ENCODE measurements around the gene INF2. TPM values are rescaled to one million over a fixed set of nuclear protein-coding genes. Genes with fewer than 3 reads are reported as not detected.

INF2 gene
- total RNA-seq, 4 donors from 2014 or later, result 36.7 to 43.6 (median 37.8) TPM

DNA sequence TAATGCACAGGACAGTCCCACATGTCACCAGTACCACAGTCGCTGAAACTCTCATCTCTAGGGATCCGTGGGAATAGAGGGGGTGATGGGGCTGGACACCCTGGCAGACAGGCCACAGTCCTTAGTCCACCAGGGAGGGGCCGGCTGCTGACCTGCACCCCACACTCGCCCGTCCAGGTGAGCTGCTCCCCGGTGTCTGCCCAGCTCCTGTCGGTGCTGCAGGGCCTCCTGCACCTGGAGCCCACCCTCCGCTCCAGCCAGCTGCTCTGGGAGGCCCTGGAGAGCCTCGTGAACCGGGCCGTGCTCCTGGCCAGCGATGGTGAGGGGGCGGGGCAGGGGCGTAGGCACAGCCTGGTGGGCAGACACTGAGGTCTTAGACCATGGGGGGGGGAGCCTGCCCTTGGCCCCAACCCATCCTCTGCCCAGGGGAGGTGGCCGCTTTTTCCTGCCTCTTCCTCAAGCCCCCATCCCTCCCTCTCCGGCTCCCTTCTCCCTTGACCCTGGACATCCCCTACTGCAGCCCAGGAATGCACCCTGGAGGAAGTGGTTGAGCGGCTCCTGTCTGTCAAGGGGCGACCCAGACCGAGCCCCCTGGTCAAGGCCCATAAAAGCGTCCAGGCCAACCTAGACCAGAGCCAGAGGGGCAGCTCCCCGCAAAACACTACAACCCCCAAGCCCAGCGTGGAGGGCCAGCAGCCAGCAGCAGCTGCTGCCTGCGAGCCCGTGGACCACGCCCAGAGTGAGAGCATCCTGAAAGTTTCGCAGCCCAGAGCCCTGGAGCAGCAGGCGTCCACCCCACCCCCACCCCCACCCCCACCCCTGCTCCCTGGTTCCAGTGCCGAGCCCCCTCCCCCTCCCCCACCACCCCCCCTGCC, 17.6 kb downstream of the INF2 start:
- H3K27me3 ChIP-seq, result no peaks in the 10 kb centered on the region
- peaks cover 23 to 77% (median 42%) of the 10 kb centered on the region in 3 donors for H3K36me3 ChIP-seq
- H3K9me3 ChIP-seq, result no peaks in the 10 kb centered on the region
- no peak for TF ChIP-seq POLR2A (IDR thresholded peaks at IDR 0.05)
- H3K27ac ChIP-seq, result no peak overlapping the region
- DNase-seq, result no peak
- no peak overlapping the region for H3K4me3 ChIP-seq
- 47 to 73% methylated on average over 2 to 8 of the region's 28 CpGs for WGBS, 2 donors
- H3K4me1 ChIP-seq, result peaks cover 0 to 25% (median 0%) of the 10 kb centered on the region in 3 donors
- intact Hi-C loops (cut with DNase I), result no loop called here

DNA sequence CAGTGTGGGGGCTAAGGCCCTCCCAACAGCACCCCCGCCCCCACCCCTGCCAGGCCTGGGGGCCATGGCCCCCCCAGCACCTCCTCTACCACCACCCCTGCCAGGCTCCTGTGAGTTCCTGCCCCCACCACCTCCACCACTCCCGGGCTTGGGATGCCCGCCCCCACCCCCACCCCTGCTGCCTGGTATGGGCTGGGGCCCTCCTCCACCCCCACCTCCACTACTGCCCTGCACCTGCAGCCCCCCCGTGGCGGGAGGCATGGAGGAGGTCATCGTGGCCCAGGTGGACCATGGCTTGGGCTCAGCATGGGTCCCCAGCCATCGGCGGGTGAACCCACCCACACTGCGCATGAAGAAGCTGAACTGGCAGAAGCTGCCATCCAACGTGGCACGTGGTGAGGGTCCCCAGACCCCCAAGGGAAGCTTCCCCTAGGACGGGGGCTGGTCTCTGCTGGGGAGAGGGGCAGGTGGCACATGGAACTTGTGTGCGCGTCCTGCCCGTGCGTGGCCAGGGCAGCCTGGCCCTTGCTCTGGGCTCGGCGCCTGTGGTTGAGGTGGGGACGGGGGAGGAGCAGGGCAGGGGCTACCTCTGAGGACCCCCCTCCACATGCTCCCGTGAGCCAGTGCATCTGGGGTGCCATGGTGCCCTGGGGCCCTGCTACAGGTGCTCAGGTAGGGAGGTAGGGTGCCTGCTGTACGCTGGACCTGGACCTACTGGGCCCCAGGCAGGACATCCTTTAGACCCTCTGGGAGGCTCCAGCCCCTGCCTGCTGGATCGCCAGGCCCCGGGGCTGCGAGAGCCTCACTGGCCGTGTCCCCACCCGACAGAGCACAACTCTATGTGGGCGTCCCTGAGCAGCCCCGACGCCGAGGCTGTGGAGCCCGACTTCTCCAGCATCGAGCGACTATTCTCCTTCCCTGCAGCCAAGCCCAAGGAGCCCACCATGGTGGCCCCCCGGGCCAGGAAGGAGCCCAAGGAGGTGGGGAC, 18.5 kb downstream of the INF2 start:
- H3K36me3 ChIP-seq, result peaks cover 23 to 77% (median 48%) of the 10 kb centered on the region in 3 donors
- intact Hi-C loops (cut with DNase I), result no loop called here
- TF ChIP-seq, protein P1, sequence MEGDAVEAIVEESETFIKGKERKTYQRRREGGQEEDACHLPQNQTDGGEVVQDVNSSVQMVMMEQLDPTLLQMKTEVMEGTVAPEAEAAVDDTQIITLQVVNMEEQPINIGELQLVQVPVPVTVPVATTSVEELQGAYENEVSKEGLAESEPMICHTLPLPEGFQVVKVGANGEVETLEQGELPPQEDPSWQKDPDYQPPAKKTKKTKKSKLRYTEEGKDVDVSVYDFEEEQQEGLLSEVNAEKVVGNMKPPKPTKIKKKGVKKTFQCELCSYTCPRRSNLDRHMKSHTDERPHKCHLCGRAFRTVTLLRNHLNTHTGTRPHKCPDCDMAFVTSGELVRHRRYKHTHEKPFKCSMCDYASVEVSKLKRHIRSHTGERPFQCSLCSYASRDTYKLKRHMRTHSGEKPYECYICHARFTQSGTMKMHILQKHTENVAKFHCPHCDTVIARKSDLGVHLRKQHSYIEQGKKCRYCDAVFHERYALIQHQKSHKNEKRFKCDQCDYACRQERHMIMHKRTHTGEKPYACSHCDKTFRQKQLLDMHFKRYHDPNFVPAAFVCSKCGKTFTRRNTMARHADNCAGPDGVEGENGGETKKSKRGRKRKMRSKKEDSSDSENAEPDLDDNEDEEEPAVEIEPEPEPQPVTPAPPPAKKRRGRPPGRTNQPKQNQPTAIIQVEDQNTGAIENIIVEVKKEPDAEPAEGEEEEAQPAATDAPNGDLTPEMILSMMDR (IDR thresholded peaks at IDR 0.05), result no peak
- no peak for TF ChIP-seq POLR2A (IDR thresholded peaks at IDR 0.05)

DNA sequence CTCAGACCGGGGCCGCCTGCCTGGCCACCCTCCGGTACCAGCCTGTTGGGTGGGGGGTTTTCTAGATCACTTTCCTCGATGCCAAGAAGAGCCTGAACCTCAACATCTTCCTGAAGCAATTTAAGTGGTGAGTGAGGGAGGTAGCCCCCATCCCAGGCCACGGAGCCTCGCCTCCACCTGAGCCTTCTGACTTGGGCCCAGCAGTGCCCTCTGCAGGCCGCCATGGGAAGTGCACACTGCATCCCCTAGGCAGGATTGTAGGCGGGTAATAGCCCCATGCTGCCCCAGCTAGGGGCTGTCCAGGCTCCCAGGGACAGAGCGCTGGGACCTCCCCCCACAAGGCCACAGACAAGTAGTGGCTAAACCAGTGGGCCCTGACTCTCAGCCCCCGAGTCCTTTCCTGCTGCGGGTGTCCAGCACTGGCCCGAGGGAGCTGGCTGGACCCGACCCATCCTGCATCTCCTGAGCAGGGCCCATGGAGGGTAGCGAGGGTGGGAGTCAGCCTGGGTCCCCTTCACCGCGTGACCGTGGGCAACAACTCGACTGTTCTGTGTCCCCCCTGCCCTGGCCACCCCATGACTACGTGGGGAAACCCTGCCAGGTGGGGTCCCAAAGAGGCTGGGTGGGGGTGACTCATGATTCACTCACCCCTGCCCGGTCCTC, 19.3 kb downstream of the INF2 start:
- H3K36me3 ChIP-seq, result peaks cover 20 to 77% (median 48%) of the 10 kb centered on the region in 3 donors
- intact Hi-C loops (cut with DNase I), result no loop called here
- no peaks in the 10 kb centered on the region for H3K9me3 ChIP-seq
- 54% methylated on average over 7 of the region's 20 CpGs; no CpG with 5 or more reads in 1 of the 2 donors for WGBS, 2 donors
- no peak for DNase-seq
- peaks cover 0 to 22% (median 0%) of the 10 kb centered on the region in 3 donors for H3K4me1 ChIP-seq
- H3K27ac ChIP-seq, result no peak overlapping the region
- no peaks in the 10 kb centered on the region for H3K27me3 ChIP-seq
- no peak overlapping the region for H3K4me3 ChIP-seq
- no peak for TF ChIP-seq POLR2A (IDR thresholded peaks at IDR 0.05)
- TF ChIP-seq, protein P1 (IDR thresholded peaks at IDR 0.05), result peak; percentile 94 to 99 (median 96)

More for the DNA sequence above, 18.5 kb downstream of the INF2 start:
- Histone ChIP-seq H3K27me3 (no peaks in the 10 kb centered on the region), H3K4me3 (no peak overlapping the region), H3K9me3 (no peaks in the 10 kb centered on the region), H3K27ac (no peak overlapping the region), H3K4me1 (peaks cover 0 to 22% (median 0%) of the 10 kb centered on the region in 3 donors)
- WGBS, 2 donors, result 27 to 96% methylated on average over 4 to 7 of the region's 34 CpGs
- no peak for DNase-seq

DNA sequence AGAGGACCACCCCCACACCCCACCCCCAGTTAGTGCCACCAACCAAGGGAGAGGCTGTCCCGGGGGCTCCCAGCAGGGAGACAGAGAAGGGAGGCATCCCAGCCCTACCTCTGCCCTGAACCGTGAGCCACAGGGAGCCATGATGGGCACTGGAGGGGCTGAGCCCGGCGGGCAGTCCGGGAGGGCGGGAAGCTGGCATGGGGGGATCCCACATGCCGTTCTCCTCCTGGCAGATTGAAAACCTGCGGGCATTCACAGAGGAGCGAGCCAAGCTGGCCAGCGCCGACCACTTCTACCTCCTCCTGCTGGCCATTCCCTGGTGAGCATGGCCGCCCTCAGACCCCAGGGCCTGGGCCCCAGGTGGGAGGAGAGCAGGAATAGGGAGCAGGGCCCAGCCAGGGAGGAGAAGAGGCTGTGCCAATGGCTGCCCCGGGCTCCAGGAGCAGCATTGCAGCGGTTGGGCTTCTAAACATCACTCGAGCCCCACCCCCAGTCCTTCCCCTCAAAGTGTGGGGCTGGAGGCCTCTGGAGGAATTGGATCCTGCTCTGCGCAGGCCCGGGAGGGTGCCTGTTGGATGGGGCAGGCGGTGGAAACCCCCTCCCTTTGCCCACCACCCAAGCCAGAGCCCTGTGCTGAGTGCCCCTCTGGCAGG, 20.1 kb downstream of the INF2 start:
- Histone ChIP-seq H3K9me3 (no peaks in the 10 kb centered on the region), H3K27ac (no peak overlapping the region), H3K4me1 (peaks cover 0 to 22% (median 0%) of the 10 kb centered on the region in 3 donors), H3K4me3 (no peak overlapping the region), H3K36me3 (peaks cover 22 to 77% (median 48%) of the 10 kb centered on the region in 3 donors), H3K27me3 (no peaks in the 10 kb centered on the region)
- 73 to 84% methylated on average over 3 to 18 of the region's 18 CpGs for WGBS, 2 donors
- no peak for DNase-seq
- TF ChIP-seq POLR2A (IDR thresholded peaks at IDR 0.05), result no peak
- TF ChIP-seq, protein P1 (IDR thresholded peaks at IDR 0.05), result no peak
- intact Hi-C loops (cut with DNase I), result no loop called here

Data from esophagus squamous epithelium (tissue), 5 donors.